ENCODE measurements around the gene HOXD3. TPM values are rescaled to one million over a fixed set of nuclear protein-coding genes. Genes with fewer than 3 reads are reported as not detected.

The HOXD3 gene
- total and polyA plus RNA-seq, 4 donors: not detected

DNA sequence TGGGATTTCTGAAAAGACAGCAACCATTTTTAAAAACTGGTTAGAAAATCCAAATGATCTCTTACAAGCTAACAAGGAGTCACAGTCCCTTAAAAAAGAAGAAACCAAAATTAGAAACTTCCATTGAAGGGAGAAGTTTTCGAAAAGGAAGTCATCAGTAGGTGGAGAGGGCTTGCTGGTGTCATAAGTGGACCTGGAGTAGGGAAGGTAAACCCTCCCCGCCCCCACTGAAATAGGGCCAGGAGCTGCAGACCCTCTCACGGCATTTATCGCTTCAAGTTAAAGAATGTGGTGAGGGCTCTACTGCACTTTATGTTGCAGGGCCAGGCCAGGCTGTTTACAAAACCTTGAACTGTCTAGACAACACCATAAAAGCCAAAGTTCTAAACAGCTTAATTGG lies 47.2 kb upstream of the HOXD3 start:
- Histone ChIP-seq H3K27ac (ENCODE audit: low read depth in 1 of 2, low read length in 2 of 2) (no peak overlapping the region), H3K27me3 (ENCODE audit: control insufficient read depth in 4 of 4, insufficient read depth in 4 of 4, low read length in 3 of 4) (peaks cover 19 to 45% (median 36%) of the 10 kb centered on the region in 4 donors), H3K9ac (ENCODE audit: low read depth in 1 of 2, low read length in 2 of 2) (no peak overlapping the region), H3K36me3 (ENCODE audit: control insufficient read depth in 4 of 4, insufficient read depth in 3 of 4, low read depth in 1 of 4, low read length in 3 of 4) (no peaks in the 10 kb centered on the region), H3K4me1 (ENCODE audit: control insufficient read depth in 4 of 4, insufficient read depth in 4 of 4, low read length in 3 of 4) (peaks cover 0 to 14% (median 4%) of the 10 kb centered on the region in 4 donors), H3K4me3 (ENCODE audit: low read depth in 1 of 3, low read length in 3 of 3) (no peak overlapping the region), H3K9me3 (ENCODE audit: control insufficient read depth in 4 of 4, low read length in 3 of 4) (no peaks in the 10 kb centered on the region)
- WGBS: 13% methylated on average over 4 of the region's 4 CpGs
- no peak for DNase-seq (ENCODE audit: low spot score)
- TF ChIP-seq YY1 (IDR thresholded peaks at IDR 0.05): no peak
- TF ChIP-seq, protein P1, sequence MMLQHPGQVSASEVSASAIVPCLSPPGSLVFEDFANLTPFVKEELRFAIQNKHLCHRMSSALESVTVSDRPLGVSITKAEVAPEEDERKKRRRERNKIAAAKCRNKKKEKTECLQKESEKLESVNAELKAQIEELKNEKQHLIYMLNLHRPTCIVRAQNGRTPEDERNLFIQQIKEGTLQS (IDR thresholded peaks at IDR 0.05): no peak
- no peak for TF ChIP-seq RAD21 (IDR thresholded peaks at IDR 0.05)
- no peak for TF ChIP-seq GABPA (IDR thresholded peaks at IDR 0.05 in 1 of 2, conservative IDR thresholded peaks at IDR 0.05 in 1 of 2)
- no peak for TF ChIP-seq HNF4A (conservative IDR thresholded peaks at IDR 0.05)
- TF ChIP-seq HNF4G (IDR thresholded peaks at IDR 0.05): no peak
- TF ChIP-seq, protein P2, sequence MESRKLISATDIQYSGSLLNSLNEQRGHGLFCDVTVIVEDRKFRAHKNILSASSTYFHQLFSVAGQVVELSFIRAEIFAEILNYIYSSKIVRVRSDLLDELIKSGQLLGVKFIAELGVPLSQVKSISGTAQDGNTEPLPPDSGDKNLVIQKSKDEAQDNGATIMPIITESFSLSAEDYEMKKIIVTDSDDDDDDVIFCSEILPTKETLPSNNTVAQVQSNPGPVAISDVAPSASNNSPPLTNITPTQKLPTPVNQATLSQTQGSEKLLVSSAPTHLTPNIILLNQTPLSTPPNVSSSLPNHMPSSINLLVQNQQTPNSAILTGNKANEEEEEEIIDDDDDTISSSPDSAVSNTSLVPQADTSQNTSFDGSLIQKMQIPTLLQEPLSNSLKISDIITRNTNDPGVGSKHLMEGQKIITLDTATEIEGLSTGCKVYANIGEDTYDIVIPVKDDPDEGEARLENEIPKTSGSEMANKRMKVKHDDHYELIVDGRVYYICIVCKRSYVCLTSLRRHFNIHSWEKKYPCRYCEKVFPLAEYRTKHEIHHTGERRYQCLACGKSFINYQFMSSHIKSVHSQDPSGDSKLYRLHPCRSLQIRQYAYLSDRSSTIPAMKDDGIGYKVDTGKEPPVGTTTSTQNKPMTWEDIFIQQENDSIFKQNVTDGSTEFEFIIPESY (IDR thresholded peaks at IDR 0.05): no peak
- no peak for TF ChIP-seq FOXA1 (IDR thresholded peaks at IDR 0.05)

DNA sequence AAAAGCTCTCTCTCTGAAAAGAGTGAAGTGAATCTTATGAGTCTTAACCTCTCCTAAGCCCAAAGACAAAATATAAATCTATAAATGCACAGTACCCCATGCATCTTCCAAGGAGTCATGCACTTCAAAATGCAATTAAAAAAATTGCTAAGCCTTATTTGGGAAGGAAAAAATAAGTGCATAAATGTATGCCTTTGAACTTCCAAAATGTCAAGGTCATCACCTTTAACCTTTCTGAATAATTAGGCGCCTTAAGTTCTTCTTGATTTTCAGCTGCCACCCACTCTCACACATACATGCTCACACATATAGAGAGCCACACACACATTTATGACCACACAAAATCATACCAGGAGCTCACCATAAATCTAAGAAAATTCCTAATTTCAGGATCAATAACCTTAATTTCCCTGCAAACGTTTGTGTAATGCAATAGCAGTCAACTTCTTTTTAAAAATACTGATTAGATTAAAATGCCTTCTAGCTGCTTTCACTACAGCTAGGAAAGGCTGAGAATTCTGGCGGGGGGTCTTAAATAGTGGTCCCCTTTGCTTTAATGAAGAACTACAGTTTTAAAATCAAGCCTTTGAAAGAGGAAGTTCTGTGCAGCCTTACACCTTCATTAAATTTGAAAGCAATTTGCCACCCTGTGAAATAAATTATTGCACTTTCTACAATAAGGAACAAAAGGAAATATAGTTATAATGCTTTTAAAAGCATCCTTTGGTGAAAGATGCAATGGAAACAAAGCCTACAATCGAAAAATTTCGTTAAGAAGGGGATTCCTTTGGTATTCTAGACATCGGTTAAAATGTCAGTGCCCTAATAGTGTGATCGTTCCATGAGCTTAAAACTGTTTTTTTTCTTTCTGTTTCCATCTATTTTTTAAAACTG lies 46.4 kb upstream of the HOXD3 start:
- Histone ChIP-seq H3K9ac (ENCODE audit: low read depth in 1 of 2, low read length in 2 of 2) (no peak overlapping the region), H3K27me3 (ENCODE audit: control insufficient read depth in 4 of 4, insufficient read depth in 4 of 4, low read length in 3 of 4) (peaks cover 14 to 38% (median 34%) of the 10 kb centered on the region in 4 donors), H3K36me3 (ENCODE audit: control insufficient read depth in 4 of 4, insufficient read depth in 3 of 4, low read depth in 1 of 4, low read length in 3 of 4) (no peaks in the 10 kb centered on the region), H3K4me3 (ENCODE audit: low read depth in 1 of 3, low read length in 3 of 3) (no peak overlapping the region), H3K4me1 (ENCODE audit: control insufficient read depth in 4 of 4, insufficient read depth in 4 of 4, low read length in 3 of 4) (peaks cover 0 to 14% (median 4%) of the 10 kb centered on the region in 4 donors), H3K9me3 (ENCODE audit: control insufficient read depth in 4 of 4, low read length in 3 of 4) (no peaks in the 10 kb centered on the region), H3K27ac (ENCODE audit: low read depth in 1 of 2, low read length in 2 of 2) (no peak overlapping the region)
- 17% methylated on average over 7 of the region's 7 CpGs for WGBS
- no peak for DNase-seq (ENCODE audit: low spot score)
- peak; percentile 11 for TF ChIP-seq NR2F2 (IDR thresholded peaks at IDR 0.05)
- TF ChIP-seq, protein P3, sequence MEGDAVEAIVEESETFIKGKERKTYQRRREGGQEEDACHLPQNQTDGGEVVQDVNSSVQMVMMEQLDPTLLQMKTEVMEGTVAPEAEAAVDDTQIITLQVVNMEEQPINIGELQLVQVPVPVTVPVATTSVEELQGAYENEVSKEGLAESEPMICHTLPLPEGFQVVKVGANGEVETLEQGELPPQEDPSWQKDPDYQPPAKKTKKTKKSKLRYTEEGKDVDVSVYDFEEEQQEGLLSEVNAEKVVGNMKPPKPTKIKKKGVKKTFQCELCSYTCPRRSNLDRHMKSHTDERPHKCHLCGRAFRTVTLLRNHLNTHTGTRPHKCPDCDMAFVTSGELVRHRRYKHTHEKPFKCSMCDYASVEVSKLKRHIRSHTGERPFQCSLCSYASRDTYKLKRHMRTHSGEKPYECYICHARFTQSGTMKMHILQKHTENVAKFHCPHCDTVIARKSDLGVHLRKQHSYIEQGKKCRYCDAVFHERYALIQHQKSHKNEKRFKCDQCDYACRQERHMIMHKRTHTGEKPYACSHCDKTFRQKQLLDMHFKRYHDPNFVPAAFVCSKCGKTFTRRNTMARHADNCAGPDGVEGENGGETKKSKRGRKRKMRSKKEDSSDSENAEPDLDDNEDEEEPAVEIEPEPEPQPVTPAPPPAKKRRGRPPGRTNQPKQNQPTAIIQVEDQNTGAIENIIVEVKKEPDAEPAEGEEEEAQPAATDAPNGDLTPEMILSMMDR (IDR thresholded peaks at IDR 0.05; ENCODE audit: low read depth, low read length, missing input control): no peak

DNA sequence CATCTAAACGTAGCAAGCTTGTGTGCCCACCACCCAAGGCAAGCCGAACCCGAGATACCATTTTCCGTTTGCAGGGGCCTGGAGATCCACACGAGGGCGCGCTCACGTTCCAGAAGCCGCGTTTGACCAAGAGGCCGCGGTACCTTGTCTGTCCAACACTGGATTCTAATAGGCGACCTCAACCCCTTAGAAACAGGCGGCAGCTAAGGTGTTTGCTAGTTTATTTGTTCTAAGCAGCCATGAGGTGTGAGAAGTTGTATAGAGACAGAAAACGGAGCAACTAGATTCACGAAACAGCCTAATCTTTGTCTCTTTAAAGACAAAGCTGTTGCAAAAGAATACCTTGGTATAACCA lies 45.8 kb upstream of the HOXD3 start:
- peaks cover under 1 to 12% (median 4%) of the 10 kb centered on the region in 4 donors for H3K4me1 ChIP-seq (ENCODE audit: control insufficient read depth in 4 of 4, insufficient read depth in 4 of 4, low read length in 3 of 4)
- no peaks in the 10 kb centered on the region for H3K9me3 ChIP-seq (ENCODE audit: control insufficient read depth in 4 of 4, low read length in 3 of 4)
- no peaks in the 10 kb centered on the region for H3K36me3 ChIP-seq (ENCODE audit: control insufficient read depth in 4 of 4, insufficient read depth in 3 of 4, low read depth in 1 of 4, low read length in 3 of 4)
- peaks cover 12 to 38% (median 35%) of the 10 kb centered on the region in 4 donors for H3K27me3 ChIP-seq (ENCODE audit: control insufficient read depth in 4 of 4, insufficient read depth in 4 of 4, low read length in 3 of 4)
- DNase-seq (ENCODE audit: low spot score): no peak
- no peak overlapping the region for H3K4me3 ChIP-seq (ENCODE audit: low read depth in 1 of 3, low read length in 3 of 3)
- no peak overlapping the region for H3K9ac ChIP-seq (ENCODE audit: low read depth in 1 of 2, low read length in 2 of 2)
- 4% methylated on average over 16 of the region's 16 CpGs for WGBS
- no peak overlapping the region for H3K27ac ChIP-seq (ENCODE audit: low read depth in 1 of 2, low read length in 2 of 2)
- TF ChIP-seq TAF1 (conservative IDR thresholded peaks at IDR 0.05): no peak
- TF ChIP-seq SP1 (IDR thresholded peaks at IDR 0.05): no peak
- TF ChIP-seq FOXA2 (IDR thresholded peaks at IDR 0.05): no peak
- no peak for TF ChIP-seq RXRA (IDR thresholded peaks at IDR 0.05)
- TF ChIP-seq NR2F2 (IDR thresholded peaks at IDR 0.05): no peak
- TF ChIP-seq HNF4G (IDR thresholded peaks at IDR 0.05): no peak
- TF ChIP-seq, protein P3 (IDR thresholded peaks at IDR 0.05; ENCODE audit: low read depth, low read length, missing input control): peak; percentile 40
- TF ChIP-seq HNF4A (conservative IDR thresholded peaks at IDR 0.05): no peak
- TF ChIP-seq RAD21 (IDR thresholded peaks at IDR 0.05): peak; percentile 34 to 54
- no peak for TF ChIP-seq FOXA1 (IDR thresholded peaks at IDR 0.05)
- TF ChIP-seq EGR1 (IDR thresholded peaks at IDR 0.05; ENCODE audit: low read depth in 2 of 2): no peak
- TF ChIP-seq, protein P2 (IDR thresholded peaks at IDR 0.05): no peak

All from liver (tissue), 9 donors.